HCT116 (cell line): ENCODE data around the gene PADI4. TPM values are rescaled to one million over a fixed set of nuclear protein-coding genes. Genes with fewer than 3 reads are reported as not detected.
A peak's percentile ranks its signal among the peaks of the same experiment; 100 is the strongest.

Experiments used
- ATAC-seq: fragments of 200-7000 bp; cut with Tn5 transposase; 2 replicates; pipeline ENCODE4 v1.9.1; 2020; ENCODE audit warnings: mild to moderate bottlenecking, moderate library complexity
- BruUV-seq: library from RNA; stranded (reverse); fragments of 400-500 nt; replicated peaks from 2 replicates; lab custom pipeline; 2021; lab: Mats Ljungman, UMichigan
- CTCF ChIA-PET: fragments of 300-600 bp; sonication (Branson Sonifier 250); formaldehyde crosslinking; loops from one replicate; lab custom pipeline; 2021; ENCODE audit warnings: antibody characterized with exemption; lab: Charles Lee
- POLR2A ChIA-PET: fragments of 300-600, 350-600 bp; sonication (Branson Sonifier 250); formaldehyde crosslinking; loops from one replicate; lab custom pipeline; 2021; ENCODE audit warnings: antibody characterized with exemption; lab: Charles Lee
- RAD21 ChIA-PET, 2 experiments: fragments of 300-600 bp; sonication (Branson Sonifier 250); formaldehyde crosslinking; loops; one replicate each; lab custom pipeline; 2023; ENCODE audit warnings: low total read pairs in 2 of 2; ENCODE audit not compliant: uncharacterized antibody in 2 of 2, unreplicated experiment in 2 of 2, low non-redundant PET in 1 of 2; lab: Charles Lee
- DNase-seq: peaks from one replicate; pipeline ENCODE4 v3.0.0-alpha.2; 2010; ENCODE audit warnings: low read depth, low spot score
- H2AFZ ChIP-seq: fragments of 200-600 bp; shearing (Covaris generic), sonication (generic); 2 replicates; pipeline ENCODE4 v1.6.1; 2017; ENCODE audit warnings: low read depth, mixed run types, mixed read lengths, antibody characterized with exemption, low read length; ENCODE audit not compliant: poor library complexity, severe bottlenecking
- H3K27ac ChIP-seq: 2 replicates; pipeline ENCODE4 v1.5.1; 2012; ENCODE audit warnings: low read depth, low read length
- H3K27me3 ChIP-seq: fragments of 200-600 bp; sonication (generic); 2 replicates; pipeline ENCODE4 v1.6.1; 2016; ENCODE audit warnings: mixed run types, low read length, mixed read lengths; ENCODE audit not compliant: insufficient read depth
- H3K36me3 ChIP-seq, 2 experiments: fragments of 200-500 bp in 1 of 2; fragments of 200-600 bp in 1 of 2; sonication (Bioruptor generic) in 1 of 2; sonication (generic) in 1 of 2; 2 replicates each; pipeline versions ENCODE4 v1.5.1 to v1.6.1; 2014 to 2016; ENCODE audit warnings: low read length in 2 of 2, inconsistent platforms in 1 of 2, mixed read lengths in 1 of 2, mixed run types in 1 of 2; ENCODE audit not compliant: insufficient read depth in 2 of 2, control insufficient read depth in 1 of 2
- H3K4me1 ChIP-seq, 2 experiments: fragments of 200-600 bp in 1 of 2; sonication (generic) in 1 of 2; 2 replicates each; pipeline versions ENCODE4 v1.5.1 to v1.6.1; 2012 to 2017; ENCODE audit warnings: low read length in 2 of 2, inconsistent platforms in 1 of 2, mild to moderate bottlenecking in 1 of 2, mixed read lengths in 1 of 2, mixed run types in 1 of 2, moderate library complexity in 1 of 2; ENCODE audit not compliant: insufficient read depth in 2 of 2, control insufficient read depth in 1 of 2
- H3K4me2 ChIP-seq: fragments of 200-600 bp; sonication (generic); 2 replicates; pipeline ENCODE4 v1.6.1; 2017; ENCODE audit warnings: mixed run types, low read length, mixed read lengths
- H3K4me3 ChIP-seq, 2 experiments: fragments of 200-600 bp in 1 of 2; sonication (generic) in 1 of 2; replicated peaks in 1 of 2; 2 replicates each; pipeline ENCODE4 v1.5.1; 2011 to 2016; ENCODE audit warnings: low read length in 2 of 2, control low read depth in 1 of 2, low read depth in 1 of 2, mild to moderate bottlenecking in 1 of 2, mixed read lengths in 1 of 2, mixed run types in 1 of 2
- H3K79me2 ChIP-seq: fragments of 200-600 bp; sonication (generic); 2 replicates; pipeline ENCODE4 v1.6.1; 2017; ENCODE audit warnings: mild to moderate bottlenecking, mixed run types, low read length, moderate library complexity, mixed read lengths; ENCODE audit not compliant: insufficient read depth
- H3K9ac ChIP-seq: fragments of 200-600 bp; sonication (generic); 2 replicates; pipeline ENCODE4 v1.6.1; 2016; ENCODE audit warnings: low read length, mixed read lengths
- H3K9me2 ChIP-seq: fragments of 200-600 bp; sonication (generic), shearing (Covaris generic); 2 replicates; pipeline ENCODE4 v1.6.1; 2017; ENCODE audit warnings: mixed run types, mild to moderate bottlenecking, moderate library complexity; ENCODE audit not compliant: insufficient read depth
- H3K9me3 ChIP-seq, 2 experiments: fragments of 200-500 bp in 1 of 2; fragments of 200-600 bp in 1 of 2; sonication (Bioruptor generic) in 1 of 2; sonication (generic) in 1 of 2; 2 replicates each; pipeline ENCODE4 v1.6.1; 2014 to 2017; ENCODE audit warnings: low read length in 2 of 2, mixed read lengths in 2 of 2, inconsistent platforms in 1 of 2, low read depth in 1 of 2, mild to moderate bottlenecking in 1 of 2, mixed run types in 1 of 2, moderate library complexity in 1 of 2; ENCODE audit not compliant: control insufficient read depth in 1 of 2, insufficient read depth in 1 of 2
- H4K20me1 ChIP-seq: fragments of 200-600 bp; sonication (generic), shearing (Covaris generic); 2 replicates; pipeline ENCODE4 v1.6.1; 2017; ENCODE audit warnings: mixed run types, mild to moderate bottlenecking, moderate library complexity; ENCODE audit not compliant: insufficient read depth
- EZH2 ChIP-seq: fragments of 200-600 bp; sonication (generic); IDR thresholded peaks from 2 replicates; pipeline ENCODE4 v1.6.1; 2017; ENCODE audit warnings: antibody characterized with exemption, mixed run types
- POLR2AphosphoS5 ChIP-seq: IDR thresholded peaks from 2 replicates; pipeline ENCODE4 v1.6.1; 2011; ENCODE audit warnings: mild to moderate bottlenecking, low read depth, low read length, moderate library complexity
- RAD21 ChIP-seq: IDR thresholded peaks from 2 replicates; pipeline ENCODE4 v1.6.1; 2012; ENCODE audit warnings: low read depth, mild to moderate bottlenecking
- YY1 ChIP-seq: IDR thresholded peaks from 2 replicates; pipeline ENCODE4 v1.6.1; 2011; ENCODE audit warnings: low read length, low read depth, moderate library complexity, mild to moderate bottlenecking; ENCODE audit not compliant: insufficient replicate concordance; ENCODE audit errors: extremely low read depth
- intact Hi-C: fragments of 100-400 bp; cut with micrococcal nuclease; formaldehyde crosslinking; loops from 2 replicates; pipeline ENCODE4 v1.10.0; 2022
- total RNA-seq: library from RNA; stranded (reverse); gene quantifications from one replicate; pipeline ENCODE4 v1.2.1, GENCODE V29; 2021; ENCODE audit not compliant: unreplicated experiment
- TF ChIP-seq, protein P1 (sequence below), 3 experiments: fragments of 200-600 bp in 1 of 3; sonication (generic) in 1 of 3; IDR thresholded peaks in 2 of 3; conservative IDR thresholded peaks in 1 of 3; 2 replicates each; pipeline ENCODE4 v1.5.1; 2012 to 2017; ENCODE audit warnings: low read depth in 2 of 3, low read length in 2 of 3, antibody characterized with exemption in 1 of 3, borderline replicate concordance in 1 of 3, control low read depth in 1 of 3, mild to moderate bottlenecking in 1 of 3, mixed read lengths in 1 of 3, mixed run types in 1 of 3, moderate library complexity in 1 of 3; ENCODE audit not compliant: insufficient read depth in 1 of 3

Gene PADI4
- total RNA-seq, 1 experiment from 2014 or later = 0.44 TPM

- Histone ChIP-seq H3K27me3 (no peaks in the 10 kb centered on the region), H4K20me1 (no peaks in the 10 kb centered on the region), H3K4me2 (peak overlapping the region; percentile 45), H3K79me2 (no peaks in the 10 kb centered on the region), H3K9ac (no peak overlapping the region), H3K4me1 (peaks cover 0 to 12% of the 10 kb centered on the region in 2 experiments; a peak in 2 of 4 replicates), H3K4me3 (no peak overlapping the region), H3K9me3 (no peaks in the 10 kb centered on the region), H3K9me2 (no peaks in the 10 kb centered on the region), H2AFZ (peak overlapping the region; percentile 71), H3K36me3 (no peaks in the 10 kb centered on the region), H3K27ac (no peak overlapping the region)
- no peak for TF ChIP-seq EZH2
- peak; percentile 50 for TF ChIP-seq YY1
- no peak for TF ChIP-seq POLR2AphosphoS5
- TF ChIP-seq, protein P1, sequence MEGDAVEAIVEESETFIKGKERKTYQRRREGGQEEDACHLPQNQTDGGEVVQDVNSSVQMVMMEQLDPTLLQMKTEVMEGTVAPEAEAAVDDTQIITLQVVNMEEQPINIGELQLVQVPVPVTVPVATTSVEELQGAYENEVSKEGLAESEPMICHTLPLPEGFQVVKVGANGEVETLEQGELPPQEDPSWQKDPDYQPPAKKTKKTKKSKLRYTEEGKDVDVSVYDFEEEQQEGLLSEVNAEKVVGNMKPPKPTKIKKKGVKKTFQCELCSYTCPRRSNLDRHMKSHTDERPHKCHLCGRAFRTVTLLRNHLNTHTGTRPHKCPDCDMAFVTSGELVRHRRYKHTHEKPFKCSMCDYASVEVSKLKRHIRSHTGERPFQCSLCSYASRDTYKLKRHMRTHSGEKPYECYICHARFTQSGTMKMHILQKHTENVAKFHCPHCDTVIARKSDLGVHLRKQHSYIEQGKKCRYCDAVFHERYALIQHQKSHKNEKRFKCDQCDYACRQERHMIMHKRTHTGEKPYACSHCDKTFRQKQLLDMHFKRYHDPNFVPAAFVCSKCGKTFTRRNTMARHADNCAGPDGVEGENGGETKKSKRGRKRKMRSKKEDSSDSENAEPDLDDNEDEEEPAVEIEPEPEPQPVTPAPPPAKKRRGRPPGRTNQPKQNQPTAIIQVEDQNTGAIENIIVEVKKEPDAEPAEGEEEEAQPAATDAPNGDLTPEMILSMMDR (IDR thresholded peaks at IDR 0.05 in 2 of 3, conservative IDR thresholded peaks at IDR 0.05 in 1 of 3; ENCODE audit: borderline replicate concordance in 1 of 3, insufficient read depth in 1 of 3, low read depth in 2 of 3, low read length in 2 of 3) = peak; percentile 77 to 97 (median 89)
- peak; percentile 86 for TF ChIP-seq RAD21
- intact Hi-C loops = loop anchor here (1.0 to 5.0 kb wide), 3 partner anchors 37 to 212 kb away; no protein-coding TSS in a partner anchor
- DNase-seq (peak; percentile 42), ATAC-seq (peak; percentile 98)
- BruUV-seq = no TSS peak
- RAD21 ChIA-PET = interaction anchor here in 1 of 2 experiments (1.0 kb wide), 1 partner anchor 37 kb away, joined by 3 read pairs; no protein-coding TSS in a partner anchor
- POLR2A ChIA-PET = no interaction called here
- CTCF ChIA-PET = interaction anchor here (0.5 to 1.4 kb wide), 12 partner anchors 11 to 170 kb away, joined by 3 to 6 read pairs (median 3); partner anchors contain the start of gene PADI3
Measured at GRCh38 chr1:17274186-17275170, 33.5 kb upstream of the PADI4 start.
